ENCODE results near the gene GYPC.

The GYPC gene

GRCh38 chr2:126696644-126697520 is 40.9 kb downstream of the GYPC start:
- Histone ChIP-seq H4K20me1 (ENCODE audit: insufficient read depth, low read length) (no peaks in the 10 kb centered on the region), H3K36me3 (replicated peaks; ENCODE audit: low read depth, low read length) (peaks cover 20% of the 10 kb centered on the region), H3K4me1 (ENCODE audit: low read length) (no peaks in the 10 kb centered on the region), H3K4me3 (ENCODE audit: low read length) (no peak overlapping the region), H3K27ac (ENCODE audit: low read length) (no peak overlapping the region), H3K9ac (ENCODE audit: low read length) (no peak overlapping the region), H2AFZ (ENCODE audit: low read depth, low read length) (no peak overlapping the region), H3K79me2 (ENCODE audit: low read length) (no peaks in the 10 kb centered on the region), H3K27me3 (ENCODE audit: low read depth, low read length) (no peaks in the 10 kb centered on the region), H3K9me3 (ENCODE audit: insufficient read depth, low read length) (no peaks in the 10 kb centered on the region), H3K4me2 (ENCODE audit: low read length) (no peak overlapping the region)
- TF ChIP-seq CTCF (IDR thresholded peaks at IDR 0.05; ENCODE audit: low read depth, low read length) (no peak), EZH2phosphoT487 (IDR thresholded peaks at IDR 0.05; ENCODE audit: low read depth) (no peak)

DNA sequence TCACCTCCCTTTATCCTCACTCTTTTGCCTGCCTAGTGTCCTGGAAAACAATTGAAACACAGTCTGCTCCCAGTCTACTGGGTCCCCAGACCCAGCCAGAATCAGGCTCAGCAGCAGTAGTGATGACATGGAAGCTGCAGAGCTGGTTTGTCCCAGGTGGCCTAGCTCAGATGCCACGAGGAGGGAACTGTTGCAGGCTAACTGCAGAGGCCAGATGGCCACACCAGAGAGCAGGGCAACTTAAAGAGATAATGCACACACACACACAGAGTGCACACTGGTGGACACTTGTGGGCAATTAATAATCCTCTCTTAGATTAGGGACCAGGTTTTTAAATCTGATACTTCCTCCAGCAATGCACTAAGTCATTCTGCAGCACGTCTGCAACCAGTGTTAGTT is 42.4 kb downstream of the GYPC start:
- no peak overlapping the region for H3K9ac ChIP-seq (ENCODE audit: low read length)
- H3K27ac ChIP-seq (ENCODE audit: low read length), result no peak overlapping the region
- TF ChIP-seq CTCF (IDR thresholded peaks at IDR 0.05; ENCODE audit: low read depth, low read length) (no peak), EZH2phosphoT487 (IDR thresholded peaks at IDR 0.05; ENCODE audit: low read depth) (no peak)
- peaks cover 17% of the 10 kb centered on the region for H3K36me3 ChIP-seq (replicated peaks; ENCODE audit: low read depth, low read length)
- H3K79me2 ChIP-seq (ENCODE audit: low read length), result no peaks in the 10 kb centered on the region
- no peaks in the 10 kb centered on the region for H3K9me3 ChIP-seq (ENCODE audit: insufficient read depth, low read length)
- H3K4me3 ChIP-seq (ENCODE audit: low read length), result no peak overlapping the region
- no peaks in the 10 kb centered on the region for H3K27me3 ChIP-seq (ENCODE audit: low read depth, low read length)
- no peak overlapping the region for H3K4me2 ChIP-seq (ENCODE audit: low read length)
- no peak overlapping the region for H2AFZ ChIP-seq (ENCODE audit: low read depth, low read length)
- no peaks in the 10 kb centered on the region for H4K20me1 ChIP-seq (ENCODE audit: insufficient read depth, low read length)
- no peaks in the 10 kb centered on the region for H3K4me1 ChIP-seq (ENCODE audit: low read length)

DNA sequence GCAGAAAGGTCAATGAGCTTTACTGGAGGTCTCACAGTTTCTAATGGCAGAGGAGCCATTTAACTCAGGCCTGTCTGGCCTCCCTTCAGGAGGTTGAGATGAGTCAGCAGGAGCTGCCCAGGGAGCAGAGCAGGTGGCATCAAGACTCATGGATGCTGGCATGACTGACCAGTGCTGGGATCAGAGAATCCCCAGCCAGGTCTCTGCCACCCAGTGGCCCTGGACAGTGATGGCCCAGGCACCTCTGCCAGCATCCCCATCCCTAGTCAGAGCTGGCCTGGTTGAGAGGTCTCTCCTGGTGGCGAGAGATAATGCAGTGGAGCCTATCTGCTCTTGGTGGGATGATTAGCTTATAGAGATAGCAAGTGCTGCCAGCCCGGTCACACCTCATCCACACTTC is 43.1 kb downstream of the GYPC start:
- H3K4me3 ChIP-seq (ENCODE audit: low read length), result no peak overlapping the region
- no peaks in the 10 kb centered on the region for H3K79me2 ChIP-seq (ENCODE audit: low read length)
- no peak overlapping the region for H3K27ac ChIP-seq (ENCODE audit: low read length)
- H3K4me1 ChIP-seq (ENCODE audit: low read length), result no peaks in the 10 kb centered on the region
- H2AFZ ChIP-seq (ENCODE audit: low read depth, low read length), result no peak overlapping the region
- H3K36me3 ChIP-seq (replicated peaks; ENCODE audit: low read depth, low read length), result peaks cover 17% of the 10 kb centered on the region
- H4K20me1 ChIP-seq (ENCODE audit: insufficient read depth, low read length), result no peaks in the 10 kb centered on the region
- H3K4me2 ChIP-seq (ENCODE audit: low read length), result no peak overlapping the region
- TF ChIP-seq CTCF (IDR thresholded peaks at IDR 0.05; ENCODE audit: low read depth, low read length), result no peak
- TF ChIP-seq EZH2phosphoT487 (IDR thresholded peaks at IDR 0.05; ENCODE audit: low read depth), result no peak
- H3K9ac ChIP-seq (ENCODE audit: low read length), result no peak overlapping the region
- H3K27me3 ChIP-seq (ENCODE audit: low read depth, low read length), result no peaks in the 10 kb centered on the region
- no peaks in the 10 kb centered on the region for H3K9me3 ChIP-seq (ENCODE audit: insufficient read depth, low read length)

GRCh38 chr2:126699716-126700581 is 44.0 kb downstream of the GYPC start:
- no peak overlapping the region for H3K4me3 ChIP-seq (ENCODE audit: low read length)
- H3K4me2 ChIP-seq (ENCODE audit: low read length), result no peak overlapping the region
- no peak overlapping the region for H3K9ac ChIP-seq (ENCODE audit: low read length)
- TF ChIP-seq CTCF (IDR thresholded peaks at IDR 0.05; ENCODE audit: low read depth, low read length) (no peak), EZH2phosphoT487 (IDR thresholded peaks at IDR 0.05; ENCODE audit: low read depth) (no peak)
- H3K36me3 ChIP-seq (replicated peaks; ENCODE audit: low read depth, low read length), result peaks cover 17% of the 10 kb centered on the region
- no peaks in the 10 kb centered on the region for H3K9me3 ChIP-seq (ENCODE audit: insufficient read depth, low read length)
- H3K27me3 ChIP-seq (ENCODE audit: low read depth, low read length), result no peaks in the 10 kb centered on the region
- no peaks in the 10 kb centered on the region for H3K79me2 ChIP-seq (ENCODE audit: low read length)
- no peaks in the 10 kb centered on the region for H3K4me1 ChIP-seq (ENCODE audit: low read length)
- H3K27ac ChIP-seq (ENCODE audit: low read length), result no peak overlapping the region
- no peaks in the 10 kb centered on the region for H4K20me1 ChIP-seq (ENCODE audit: insufficient read depth, low read length)
- H2AFZ ChIP-seq (ENCODE audit: low read depth, low read length), result no peak overlapping the region
